ENCODE data around the gene SPINK4.

Gene SPINK4

GRCh38 chr9:33260372-33260771 is 20.4 kb downstream of the SPINK4 start:
- no peak for DNase-seq (ENCODE audit: low spot score)
- TF ChIP-seq, protein P1, sequence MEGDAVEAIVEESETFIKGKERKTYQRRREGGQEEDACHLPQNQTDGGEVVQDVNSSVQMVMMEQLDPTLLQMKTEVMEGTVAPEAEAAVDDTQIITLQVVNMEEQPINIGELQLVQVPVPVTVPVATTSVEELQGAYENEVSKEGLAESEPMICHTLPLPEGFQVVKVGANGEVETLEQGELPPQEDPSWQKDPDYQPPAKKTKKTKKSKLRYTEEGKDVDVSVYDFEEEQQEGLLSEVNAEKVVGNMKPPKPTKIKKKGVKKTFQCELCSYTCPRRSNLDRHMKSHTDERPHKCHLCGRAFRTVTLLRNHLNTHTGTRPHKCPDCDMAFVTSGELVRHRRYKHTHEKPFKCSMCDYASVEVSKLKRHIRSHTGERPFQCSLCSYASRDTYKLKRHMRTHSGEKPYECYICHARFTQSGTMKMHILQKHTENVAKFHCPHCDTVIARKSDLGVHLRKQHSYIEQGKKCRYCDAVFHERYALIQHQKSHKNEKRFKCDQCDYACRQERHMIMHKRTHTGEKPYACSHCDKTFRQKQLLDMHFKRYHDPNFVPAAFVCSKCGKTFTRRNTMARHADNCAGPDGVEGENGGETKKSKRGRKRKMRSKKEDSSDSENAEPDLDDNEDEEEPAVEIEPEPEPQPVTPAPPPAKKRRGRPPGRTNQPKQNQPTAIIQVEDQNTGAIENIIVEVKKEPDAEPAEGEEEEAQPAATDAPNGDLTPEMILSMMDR (IDR thresholded peaks at IDR 0.05; ENCODE audit: extremely low read depth, missing control alignments), result no peak

- peak; percentile 32 for DNase-seq (ENCODE audit: low spot score)
- TF ChIP-seq, protein P1 (IDR thresholded peaks at IDR 0.05; ENCODE audit: extremely low read depth, missing control alignments), result no peak
These were observed 23.4 kb downstream of the SPINK4 start for GRCh38 chr9:33263131-33264002.

DNA sequence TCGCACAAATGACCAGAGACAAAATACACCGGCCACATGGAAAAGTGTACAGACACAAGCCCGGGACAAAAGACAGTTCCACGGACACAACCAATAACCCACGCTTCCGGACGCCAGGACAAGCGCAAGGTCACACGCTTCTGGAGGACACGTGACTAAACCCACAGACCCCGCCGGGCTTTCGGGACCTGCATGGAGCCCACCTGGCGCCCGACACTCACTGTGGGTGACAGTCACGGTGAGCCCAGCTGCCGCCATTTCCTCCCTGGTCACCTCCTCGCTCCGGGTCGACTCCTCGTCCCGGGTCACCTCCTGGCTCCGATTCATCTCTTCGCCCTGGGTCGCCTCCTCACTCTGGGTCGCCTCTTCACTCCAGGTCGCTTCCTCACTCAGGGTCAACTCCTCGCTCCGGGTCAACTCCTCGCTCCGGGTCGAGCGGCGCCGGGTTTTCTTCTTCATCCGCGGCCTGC is 24.1 kb downstream of the SPINK4 start:
- DNase-seq (ENCODE audit: low spot score), result peak; percentile 60
- TF ChIP-seq, protein P1 (IDR thresholded peaks at IDR 0.05; ENCODE audit: extremely low read depth, missing control alignments), result no peak

GRCh38 chr9:33264473-33265177 is 24.7 kb downstream of the SPINK4 start, which contains the start of the genes BAG1 and CHMP5:
Gene BAG1 (minus strand): TSS chr9:33264708.
Gene CHMP5 (plus strand): TSS chr9:33265049. CDS start chr9:33265079, 30 bp downstream.
- TF ChIP-seq, protein P1 (IDR thresholded peaks at IDR 0.05; ENCODE audit: extremely low read depth, missing control alignments), result no peak
- DNase-seq (ENCODE audit: low spot score), result peak; percentile 99

DNA sequence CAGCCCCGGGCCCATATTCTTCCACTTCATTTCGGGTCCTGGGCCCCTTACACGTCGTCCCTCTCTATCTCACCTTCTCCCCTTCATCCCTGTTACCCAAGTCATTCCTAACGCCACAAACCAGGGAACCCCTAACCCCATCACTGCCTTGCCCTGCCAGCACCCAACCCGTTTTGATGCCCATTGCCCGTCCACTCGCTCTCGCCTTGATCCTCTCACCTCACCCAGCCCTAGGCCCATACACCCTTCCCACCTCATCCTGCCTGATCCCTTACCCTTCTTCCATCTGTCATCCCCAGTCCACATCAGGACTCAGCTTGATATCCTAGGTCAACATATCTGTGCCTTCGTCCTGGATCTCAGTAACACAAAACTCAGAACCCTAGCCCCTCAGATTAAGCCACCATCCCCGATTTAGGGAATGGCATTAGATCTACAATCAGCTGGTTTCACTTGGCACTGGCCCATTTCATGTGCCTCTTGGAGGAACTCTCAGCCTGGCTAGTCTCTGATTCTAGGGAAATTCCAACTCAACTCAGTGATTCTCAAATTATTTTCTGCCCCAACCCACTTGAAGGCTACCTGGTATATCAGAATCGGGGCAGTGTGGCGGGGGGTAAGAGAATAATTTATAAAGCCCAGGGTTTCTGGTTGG is 25.4 kb downstream of the SPINK4 start:
- no peak for DNase-seq (ENCODE audit: low spot score)
- TF ChIP-seq, protein P1 (IDR thresholded peaks at IDR 0.05; ENCODE audit: extremely low read depth, missing control alignments), result no peak

DNA sequence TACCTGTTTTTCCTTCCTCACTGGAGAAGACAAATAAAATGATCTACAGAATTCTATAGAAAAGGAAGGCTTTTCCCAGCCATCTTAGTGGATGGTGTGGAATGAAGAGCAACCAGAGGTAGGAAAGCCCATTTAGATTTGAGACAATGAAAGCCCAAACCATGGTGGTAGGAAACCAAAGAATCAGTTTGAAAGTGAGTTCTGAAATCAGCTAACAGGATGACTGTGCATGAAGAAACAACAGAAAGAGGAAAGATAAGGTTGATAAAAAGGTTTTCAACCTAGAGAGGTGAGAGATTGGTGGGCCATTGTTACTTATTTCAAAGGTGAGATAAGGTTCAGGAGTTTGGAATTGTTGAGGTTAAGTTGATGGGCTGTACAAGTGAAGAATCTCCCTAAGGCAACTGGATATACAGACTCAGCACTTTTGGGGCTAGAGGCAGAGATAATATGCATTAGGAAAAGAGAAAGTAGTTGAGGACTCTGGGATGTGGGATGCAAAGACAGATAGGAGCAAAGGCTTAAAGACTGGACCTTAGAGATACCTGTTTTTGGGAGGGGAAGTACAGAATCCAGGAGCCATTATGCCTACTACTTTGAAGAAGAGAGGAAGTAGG is 27.3 kb downstream of the SPINK4 start:
- no peak for DNase-seq (ENCODE audit: low spot score)
- TF ChIP-seq, protein P1 (IDR thresholded peaks at IDR 0.05; ENCODE audit: extremely low read depth, missing control alignments), result no peak
